Skin of body (tissue), 2 donors: Measurements from ENCODE around the gene FBXL17. TPM values are rescaled to one million over a fixed set of nuclear protein-coding genes. Genes with fewer than 3 reads are reported as not detected.

Experiments
- DNase-seq: peaks from one replicate; lab custom pipeline; 2025; lab: John Stamatoyannopoulos, UW
- total RNA-seq: library from RNA; depleted of rRNA; stranded (reverse); fragments of >200 nt; gene quantifications from one replicate; pipeline ENCODE4 v1.2.3, GENCODE V29; 2014

FBXL17 gene
- total RNA-seq, 1 donor from 2014 or later = 17.5 TPM

- peak; percentile 4 for DNase-seq
Measured at GRCh38 chr5:107864793-107865192, 517.1 kb downstream of the FBXL17 start.

DNA sequence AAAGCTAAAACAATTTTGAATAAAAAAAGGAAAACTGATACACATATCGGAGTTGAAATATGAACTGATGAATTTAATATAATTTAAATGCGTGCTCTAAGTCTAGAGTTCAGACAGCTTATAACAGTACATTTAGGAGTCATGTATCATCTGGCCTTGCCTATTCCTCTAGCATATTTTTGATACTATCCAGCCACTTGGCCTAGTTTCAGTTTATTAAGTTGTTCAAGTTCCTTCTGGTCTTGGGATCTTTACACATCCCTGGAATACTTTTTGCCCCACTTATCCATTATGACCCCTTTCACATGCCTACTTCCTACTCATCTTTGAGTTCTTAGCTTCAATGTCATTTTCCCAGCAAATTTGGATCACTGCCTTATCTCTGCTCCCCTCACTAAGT, 518.8 kb downstream of the FBXL17 start:
- DNase-seq = no peak

- DNase-seq = no peak
Measured at GRCh38 chr5:107861565-107861964, 520.3 kb downstream of the FBXL17 start.

GRCh38 chr5:107860044-107860443, 521.9 kb downstream of the FBXL17 start:
- no peak for DNase-seq

DNA sequence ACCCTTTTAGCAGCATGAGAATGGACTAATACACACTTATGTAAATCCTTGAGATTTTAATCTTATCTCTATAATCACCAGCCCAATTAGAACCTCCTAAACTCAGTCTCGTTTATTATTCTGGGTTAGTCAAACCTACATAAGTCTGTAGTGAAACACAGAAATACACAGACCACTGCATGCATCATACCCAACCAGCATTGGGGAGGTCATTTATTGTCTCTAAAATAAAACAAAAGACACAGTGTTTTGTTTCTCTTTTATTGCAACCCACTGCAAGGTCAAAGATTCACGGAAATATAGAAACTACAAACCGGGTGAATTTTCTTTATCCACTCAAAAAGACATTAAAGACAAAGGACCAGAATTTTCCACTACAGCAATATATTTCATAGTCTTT, 523.1 kb downstream of the FBXL17 start:
- DNase-seq = no peak

GRCh38 chr5:107858324-107858723, 523.6 kb downstream of the FBXL17 start:
- DNase-seq = no peak

- DNase-seq = no peak
Measured at GRCh38 chr5:107857785-107858184, 524.1 kb downstream of the FBXL17 start.

DNA sequence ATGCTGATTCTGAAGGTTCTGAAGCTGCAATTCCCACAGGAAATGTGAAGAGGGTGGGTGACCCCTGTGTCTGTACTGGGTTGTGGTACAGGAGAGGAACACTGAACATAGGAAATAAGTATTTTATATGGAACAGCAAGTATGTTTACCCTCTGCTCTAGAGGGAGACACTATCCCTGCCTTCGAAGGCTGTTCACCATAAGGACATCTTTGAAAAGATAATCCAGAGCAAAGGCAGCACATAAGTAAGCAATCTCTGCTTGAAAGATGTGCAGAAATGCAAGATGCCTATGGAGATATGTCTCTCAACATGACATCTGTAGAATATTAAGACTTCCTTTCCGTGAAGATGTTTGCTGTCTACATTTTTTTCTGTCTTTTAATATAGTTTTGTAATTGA, 526.7 kb downstream of the FBXL17 start:
- DNase-seq = peak; percentile 76

DNA sequence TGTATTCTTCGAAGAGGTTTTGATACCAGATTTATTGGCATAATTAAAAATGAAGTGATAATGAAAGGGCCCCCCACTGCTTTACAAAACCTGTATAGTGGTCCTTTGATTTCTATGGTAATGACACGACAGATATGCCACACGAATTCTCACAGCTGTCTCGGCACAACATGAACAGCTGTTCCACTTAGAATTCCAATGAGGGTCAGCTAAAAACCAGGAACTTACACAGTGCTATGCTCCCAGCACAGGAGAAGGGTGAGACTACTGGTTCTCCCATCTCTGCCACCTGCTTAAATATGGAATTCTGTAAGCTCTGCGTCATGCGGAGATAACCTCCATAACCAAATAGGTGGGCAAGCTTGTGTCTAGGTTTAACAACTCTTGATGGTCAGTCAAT, 528.2 kb downstream of the FBXL17 start:
- DNase-seq = no peak

DNA sequence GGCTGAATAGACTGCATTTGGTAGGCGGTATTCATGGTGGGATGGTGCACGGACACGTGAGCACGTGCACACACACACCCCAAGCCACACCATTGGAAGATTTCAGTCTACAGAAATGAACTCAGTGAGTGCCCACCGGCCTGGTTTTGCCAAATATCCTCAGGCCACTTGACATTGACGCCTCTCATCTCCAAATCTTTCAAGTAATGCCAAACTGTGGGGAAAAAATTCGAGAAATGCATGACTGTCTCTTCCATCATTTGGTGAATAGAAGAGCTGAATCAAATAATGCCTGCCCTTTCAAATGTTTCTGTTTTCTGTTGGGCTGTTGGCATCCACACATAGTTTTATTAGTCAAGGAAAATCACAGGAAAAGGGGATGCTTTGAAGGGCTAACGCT, 528.9 kb downstream of the FBXL17 start:
- no peak for DNase-seq

DNA sequence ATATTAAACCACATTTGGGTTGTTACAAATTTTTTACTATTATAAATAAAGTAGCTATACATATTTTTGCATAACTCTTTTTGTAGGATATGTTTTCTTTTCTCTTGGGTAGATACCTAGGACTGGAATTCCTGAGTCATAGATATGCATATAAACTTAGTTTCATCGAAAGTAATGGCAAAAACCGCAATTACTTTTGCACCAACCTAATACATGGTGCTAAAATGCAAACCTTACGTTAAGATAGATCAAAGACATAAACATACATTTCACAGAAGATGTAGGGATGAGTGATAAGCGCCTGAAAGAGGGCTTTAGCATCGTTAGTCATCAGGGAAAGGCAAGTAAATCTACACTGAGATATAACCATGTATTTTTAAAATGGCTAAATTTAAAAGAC, 532.8 kb downstream of the FBXL17 start:
- DNase-seq = no peak

GRCh38 chr5:107840592-107840991, 541.3 kb downstream of the FBXL17 start:
- DNase-seq = no peak

- no peak for DNase-seq
Measured at GRCh38 chr5:107840161-107840560, 541.7 kb downstream of the FBXL17 start.

DNA sequence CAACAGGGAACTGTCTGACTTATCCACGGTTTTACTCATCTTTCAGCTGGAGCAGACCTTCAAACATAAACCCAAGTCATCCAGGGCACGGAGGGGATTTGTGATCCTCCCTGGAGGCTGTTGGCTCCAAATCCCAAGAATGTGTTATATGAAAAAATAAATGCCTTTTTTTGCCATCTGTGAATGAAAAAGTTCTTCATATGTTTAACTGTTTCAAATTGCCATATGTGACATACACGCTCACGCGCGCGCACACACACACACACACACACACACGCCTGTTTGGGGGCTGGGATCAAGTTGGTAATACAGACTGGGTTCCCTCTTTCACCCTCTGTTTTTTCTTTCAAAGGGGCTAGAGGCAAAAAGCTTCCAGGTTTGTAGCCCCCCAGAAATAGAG, 546.8 kb downstream of the FBXL17 start:
- DNase-seq = no peak

DNA sequence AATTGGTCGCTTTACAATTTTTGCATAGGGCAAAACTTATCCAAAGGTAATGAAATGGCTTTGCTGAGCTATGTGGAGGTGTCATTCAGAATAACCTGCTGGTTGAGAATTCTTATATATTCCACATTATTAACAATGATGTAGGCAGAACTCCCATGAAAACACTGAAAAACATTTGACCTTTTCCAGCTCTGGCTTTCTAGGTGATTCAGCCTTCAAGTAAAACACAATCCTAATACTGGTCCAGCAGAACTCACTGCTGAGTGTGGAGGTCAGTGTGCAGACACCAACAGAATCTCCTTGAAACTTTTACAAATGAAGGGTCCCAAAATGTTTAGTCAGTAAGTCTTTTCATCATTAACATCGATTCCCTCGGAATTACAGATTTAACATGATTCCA, 549.2 kb downstream of the FBXL17 start:
- DNase-seq = no peak

DNA sequence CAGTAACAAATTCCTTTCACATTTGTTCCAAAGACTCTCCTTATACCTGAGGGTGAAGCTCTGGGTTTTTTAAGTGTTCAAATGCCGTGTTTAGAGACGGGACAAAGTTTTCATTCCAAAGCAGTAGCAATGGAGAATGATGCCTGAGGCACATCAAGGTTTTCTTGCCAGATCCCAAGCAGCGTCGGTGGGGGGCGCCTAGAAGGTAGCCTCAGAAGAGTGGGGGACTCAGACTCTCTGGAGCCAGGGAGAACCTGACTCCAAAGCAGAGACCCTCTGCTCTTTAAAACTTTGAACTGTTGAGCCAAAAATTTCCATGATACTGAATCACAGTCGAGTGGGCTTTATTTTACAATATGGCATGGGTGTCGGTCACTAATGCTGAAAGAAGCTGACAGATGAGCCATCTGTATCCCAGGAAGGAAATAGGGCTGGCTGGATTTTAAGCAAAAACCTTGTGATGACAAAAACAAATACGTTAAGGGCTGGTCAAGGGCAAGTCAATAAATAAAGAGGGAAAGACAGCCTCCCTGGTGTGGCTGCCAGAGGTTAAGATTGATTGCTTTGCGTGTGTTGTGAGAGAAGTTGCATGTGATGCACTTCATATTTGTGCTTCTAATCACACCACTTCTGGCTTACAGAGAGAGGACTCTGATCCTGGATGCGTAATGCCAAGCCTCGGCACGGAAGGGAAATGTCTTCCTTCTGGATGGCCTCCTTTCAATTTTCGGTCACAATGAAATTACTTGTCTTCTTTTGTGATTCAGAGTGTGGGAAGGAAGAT, 550.1 kb downstream of the FBXL17 start:
- DNase-seq = peak; percentile 9

- DNase-seq = no peak
Measured at GRCh38 chr5:107830750-107831149, 551.1 kb downstream of the FBXL17 start.

- DNase-seq = no peak
Measured at GRCh38 chr5:107826311-107827000, 555.4 kb downstream of the FBXL17 start.

- DNase-seq = no peak
Measured at GRCh38 chr5:107824821-107825220, 557.1 kb downstream of the FBXL17 start.

GRCh38 chr5:107821288-107821687, 560.6 kb downstream of the FBXL17 start:
- no peak for DNase-seq

GRCh38 chr5:107820429-107820828, 561.5 kb downstream of the FBXL17 start:
- DNase-seq = no peak

DNA sequence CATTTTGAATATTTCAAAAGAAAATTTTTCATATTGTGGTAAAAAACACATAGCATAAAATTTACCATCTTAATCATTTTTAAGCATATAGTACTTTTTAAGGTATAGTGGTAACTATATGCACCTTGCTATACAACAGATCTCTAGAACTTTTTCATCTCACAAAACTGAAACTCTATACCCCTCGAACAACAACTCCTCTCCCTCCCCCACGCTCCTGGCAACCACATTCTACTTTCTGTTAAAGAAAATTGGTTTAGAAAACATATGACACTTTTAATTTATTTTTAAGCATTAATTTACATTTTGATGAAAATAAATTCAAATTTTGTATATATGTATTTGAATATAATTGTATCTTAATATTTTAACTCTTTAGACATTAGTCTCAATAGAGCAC, 563.9 kb downstream of the FBXL17 start:
- DNase-seq = no peak

- DNase-seq = no peak
Measured at GRCh38 chr5:107817436-107817835, 564.5 kb downstream of the FBXL17 start.
